Endothelial cell of umbilical vein (primary cell): ENCODE measurements around the gene TP73. TPM values are rescaled to one million over a fixed set of nuclear protein-coding genes. Genes with fewer than 3 reads are reported as not detected.

ENCODE experiments used
- BruUV-seq: library from RNA; stranded (reverse); fragments of 400-500 nt; replicated peaks from 2 replicates; lab custom pipeline; 2021; lab: Mats Ljungman, UMichigan
- CTCF ChIA-PET: fragments of 300-600, 350-600 bp; sonication (Branson Sonifier 250); formaldehyde crosslinking; loops from one replicate; lab custom pipeline; 2021; ENCODE audit warnings: antibody characterized with exemption, inconsistent platforms; lab: Charles Lee
- POLR2A ChIA-PET: fragments of 300-600, 350-600 bp; sonication (Branson Sonifier 250); formaldehyde crosslinking; loops from one replicate; lab custom pipeline; 2021; ENCODE audit warnings: antibody characterized with exemption, inconsistent platforms; lab: Charles Lee
- DNase-seq: peaks from one replicate; pipeline ENCODE4 v3.0.0-alpha.2; 2011; ENCODE audit warnings: low read depth, low spot score
- FAIRE-seq: peaks from 2 replicates; lab custom pipeline; 2011; peaks lifted over from hg19 to GRCh38; lab: Jason Lieb, UNC
- H2AFZ ChIP-seq: 2 replicates; pipeline ENCODE4 v1.6.0; 2012; ENCODE audit warnings: low read depth, low read length, control low read depth, inconsistent platforms
- H3K27ac ChIP-seq: 2 replicates; pipeline ENCODE4 v1.5.1; 2011; ENCODE audit warnings: low read depth, mild to moderate bottlenecking, control low read depth, low read length, moderate library complexity; ENCODE audit not compliant: insufficient read depth
- H3K27me3 ChIP-seq, 2 experiments: 2 replicates each; pipeline versions ENCODE4 v1.6.0 to v1.6.1; 2011; ENCODE audit warnings: low read length in 2 of 2, mixed read lengths in 1 of 2; ENCODE audit not compliant: control insufficient read depth in 2 of 2, insufficient read depth in 2 of 2
- H3K36me3 ChIP-seq, 2 experiments: 2 replicates in 1 of 2; 3 replicates in 1 of 2; pipeline ENCODE4 v1.5.1; 2011; ENCODE audit warnings: low read length in 2 of 2, mild to moderate bottlenecking in 1 of 2, moderate library complexity in 1 of 2; ENCODE audit not compliant: control insufficient read depth in 2 of 2, insufficient read depth in 2 of 2; ENCODE audit errors: extremely low read depth in 1 of 2
- H3K4me1 ChIP-seq: 3 replicates; pipeline ENCODE4 v1.5.1; 2011; ENCODE audit warnings: mild to moderate bottlenecking, low read length; ENCODE audit not compliant: control insufficient read depth, insufficient read depth; ENCODE audit errors: extremely low read depth
- H3K4me2 ChIP-seq: 2 replicates; pipeline ENCODE4 v1.6.1; 2011; ENCODE audit warnings: low read length, control low read depth, mixed read lengths; ENCODE audit not compliant: insufficient read depth
- H3K4me3 ChIP-seq, 3 experiments: fragments of 200-600 bp in 1 of 3; sonication (generic), shearing (Covaris generic) in 1 of 3; replicated peaks in 1 of 3; 2 replicates each; pipeline ENCODE4 v1.5.1; 2011 to 2016; ENCODE audit warnings: control low read depth in 3 of 3, low read length in 3 of 3, mild to moderate bottlenecking in 2 of 3, inconsistent platforms in 1 of 3, low read depth in 1 of 3, moderate library complexity in 1 of 3; ENCODE audit not compliant: insufficient read depth in 1 of 3
- H3K79me2 ChIP-seq: 2 replicates; pipeline ENCODE4 v1.6.0; 2012; ENCODE audit warnings: low read length, inconsistent platforms; ENCODE audit not compliant: control insufficient read depth, insufficient read depth
- H3K9ac ChIP-seq: replicated peaks from 2 replicates; pipeline ENCODE3; 2011; ENCODE audit warnings: low read length, control low read depth; ENCODE audit not compliant: insufficient read depth; ENCODE audit errors: extremely low read depth
- H3K9me1 ChIP-seq: replicated peaks from 3 replicates; pipeline ENCODE4 v1.6.0; 2011; ENCODE audit warnings: mild to moderate bottlenecking, low read length; ENCODE audit not compliant: control insufficient read depth, insufficient read depth; ENCODE audit errors: extremely low read depth
- H3K9me3 ChIP-seq: replicated peaks from 2 replicates; pipeline ENCODE4 v1.5.1; 2012; ENCODE audit warnings: low read length, inconsistent platforms; ENCODE audit not compliant: control insufficient read depth, insufficient read depth
- H4K20me1 ChIP-seq: replicated peaks from 2 replicates; pipeline ENCODE3; 2011; ENCODE audit warnings: mild to moderate bottlenecking, low read length; ENCODE audit not compliant: control insufficient read depth, insufficient read depth; ENCODE audit errors: extremely low read depth
- EZH2 ChIP-seq: IDR thresholded peaks from 2 replicates; pipeline ENCODE4 v1.6.1; 2012; ENCODE audit warnings: borderline replicate concordance, low read depth, mild to moderate bottlenecking, moderate library complexity, low read length, inconsistent platforms; ENCODE audit not compliant: severe bottlenecking
- FOS ChIP-seq: IDR thresholded peaks from 2 replicates; pipeline ENCODE4 v1.6.1; 2011; ENCODE audit warnings: mild to moderate bottlenecking, low read length, moderate library complexity, borderline replicate concordance; ENCODE audit not compliant: insufficient read depth
- GATA2 ChIP-seq: IDR thresholded peaks from 2 replicates; pipeline ENCODE4 v1.7.0; 2011; ENCODE audit warnings: low read depth, mild to moderate bottlenecking, moderate library complexity, mixed read lengths, low read length; ENCODE audit not compliant: insufficient read length, insufficient read depth
- JUN ChIP-seq: IDR thresholded peaks from 2 replicates; pipeline ENCODE4 v1.6.1; 2011; ENCODE audit warnings: borderline replicate concordance, low read depth; ENCODE audit not compliant: insufficient read length, insufficient read depth
- MAX ChIP-seq: IDR thresholded peaks from 2 replicates; pipeline ENCODE4 v1.6.1; 2011; ENCODE audit not compliant: insufficient read depth, insufficient read length
- MYC ChIP-seq: IDR thresholded peaks from one replicate; pipeline ENCODE4 v1.6.1; 2011; ENCODE audit warnings: mild to moderate bottlenecking, low read depth, low read length
- POLR2A ChIP-seq: IDR thresholded peaks from 2 replicates; pipeline ENCODE4 v1.6.1; 2012; ENCODE audit warnings: low read depth, mild to moderate bottlenecking, control low read depth, low read length
- POLR2AphosphoS5 ChIP-seq: IDR thresholded peaks from 2 replicates; pipeline ENCODE4 v1.6.1; 2012; ENCODE audit warnings: low read depth, mild to moderate bottlenecking, control low read depth, low read length, moderate library complexity; ENCODE audit not compliant: insufficient read depth
- dilution Hi-C: fragments of 300-500 bp; cut with MboI; formaldehyde crosslinking; loops from one replicate; pipeline ENCODE4 v1.15.0; 2019; ENCODE audit warnings: low sequenced_read_pairs; ENCODE audit not compliant: extremely low pct_ligation_motif_present
- intact Hi-C: fragments of 100-400 bp; cut with micrococcal nuclease; formaldehyde crosslinking; loops from one replicate; pipeline ENCODE4 v1.10.0; 2022
- polyA plus RNA-seq, 4 experiments: library from polyadenylated mRNA; depleted of rRNA in 3 of 4; stranded (reverse) in 3 of 4; unstranded in 1 of 4; fragments of >200 nt; gene quantifications; 2 replicates each; pipeline versions ENCODE4 v1.2.1 to v1.2.3, GENCODE V29; 2011 to 2012; ENCODE audit warnings: missing spikeins in 1 of 4
- total RNA-seq: library from RNA; stranded (reverse); gene quantifications from 2 replicates; pipeline ENCODE4 v1.2.3, GENCODE V29; 2021
- TF ChIP-seq, protein P1 (sequence below), 2 donors: IDR thresholded peaks; 1 replicate in 1 of 2; 2 replicates in 1 of 2; pipeline ENCODE4 v1.5.1; 2011; ENCODE audit warnings: low read length in 2 of 2, mild to moderate bottlenecking in 2 of 2, moderate library complexity in 2 of 2, control low read depth in 1 of 2, inconsistent platforms in 1 of 2, low read depth in 1 of 2; ENCODE audit not compliant: insufficient read depth in 1 of 2; ENCODE audit errors: extremely low read depth in 1 of 2

The TP73 gene
- total and polyA plus RNA-seq, 2 donors (not counting 3 experiments of a cell fraction or from before 2014, with no cell fraction given) = 0.03 to 0.15 TPM

DNA sequence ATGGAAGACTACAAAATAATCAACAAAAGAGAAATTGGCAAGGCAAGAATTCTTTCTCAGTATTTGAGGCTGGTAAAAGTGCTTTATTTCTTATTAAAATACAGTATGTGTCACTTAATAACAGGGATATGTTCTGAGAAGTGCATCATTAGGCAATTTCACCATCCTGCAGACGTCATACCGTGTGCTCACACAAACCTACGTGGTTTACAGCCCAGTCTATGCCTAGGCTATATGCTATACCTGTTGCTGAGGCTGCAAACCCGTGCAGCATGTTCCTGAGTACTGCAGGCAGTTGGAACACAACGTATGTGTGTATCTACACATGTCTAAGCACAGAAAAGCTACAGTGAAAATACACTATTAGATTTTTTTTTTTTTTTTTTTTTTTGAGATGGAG lies 97.2 kb downstream of the TP73 start:
- H3K79me2 ChIP-seq = peaks cover 5% of the 10 kb centered on the region
- H3K4me2 ChIP-seq = no peak overlapping the region
- no peaks in the 10 kb centered on the region for H3K9me3 ChIP-seq
- no peak overlapping the region for H3K4me3 ChIP-seq
- TF ChIP-seq MAX (no peak), JUN (no peak), POLR2AphosphoS5 (no peak), POLR2A (no peak), FOS (no peak), GATA2 (no peak), MYC (no peak), EZH2 (no peak)
- TF ChIP-seq, protein P1, sequence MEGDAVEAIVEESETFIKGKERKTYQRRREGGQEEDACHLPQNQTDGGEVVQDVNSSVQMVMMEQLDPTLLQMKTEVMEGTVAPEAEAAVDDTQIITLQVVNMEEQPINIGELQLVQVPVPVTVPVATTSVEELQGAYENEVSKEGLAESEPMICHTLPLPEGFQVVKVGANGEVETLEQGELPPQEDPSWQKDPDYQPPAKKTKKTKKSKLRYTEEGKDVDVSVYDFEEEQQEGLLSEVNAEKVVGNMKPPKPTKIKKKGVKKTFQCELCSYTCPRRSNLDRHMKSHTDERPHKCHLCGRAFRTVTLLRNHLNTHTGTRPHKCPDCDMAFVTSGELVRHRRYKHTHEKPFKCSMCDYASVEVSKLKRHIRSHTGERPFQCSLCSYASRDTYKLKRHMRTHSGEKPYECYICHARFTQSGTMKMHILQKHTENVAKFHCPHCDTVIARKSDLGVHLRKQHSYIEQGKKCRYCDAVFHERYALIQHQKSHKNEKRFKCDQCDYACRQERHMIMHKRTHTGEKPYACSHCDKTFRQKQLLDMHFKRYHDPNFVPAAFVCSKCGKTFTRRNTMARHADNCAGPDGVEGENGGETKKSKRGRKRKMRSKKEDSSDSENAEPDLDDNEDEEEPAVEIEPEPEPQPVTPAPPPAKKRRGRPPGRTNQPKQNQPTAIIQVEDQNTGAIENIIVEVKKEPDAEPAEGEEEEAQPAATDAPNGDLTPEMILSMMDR (IDR thresholded peaks at IDR 0.05; ENCODE audit: extremely low read depth in 1 of 2, insufficient read depth in 1 of 2, low read depth in 1 of 2, low read length in 2 of 2) = no peak
- intact Hi-C loops = no loop called here
- dilution Hi-C loops = no loop called here
- no peaks in the 10 kb centered on the region for H3K9me1 ChIP-seq
- no peak overlapping the region for H3K9ac ChIP-seq
- H3K27me3 ChIP-seq = peaks cover 0 to 7% of the 10 kb centered on the region in 2 experiments
- no TSS peak for BruUV-seq
- no peaks in the 10 kb centered on the region for H4K20me1 ChIP-seq
- H2AFZ ChIP-seq = no peak overlapping the region
- no peak for DNase-seq
- FAIRE-seq = no peak
- POLR2A ChIA-PET = no interaction called here
- H3K36me3 ChIP-seq = no peaks in the 10 kb centered on the region
- no peak overlapping the region for H3K27ac ChIP-seq
- CTCF ChIA-PET = no interaction called here
- peaks cover 11% of the 10 kb centered on the region for H3K4me1 ChIP-seq
